ENCODE measurements around the gene GPN1. TPM values are rescaled to one million over a fixed set of nuclear protein-coding genes. Genes with fewer than 3 reads are reported as not detected.

GPN1 gene
- total RNA-seq, 1 experiment from 2014 or later: 48.5 TPM

GRCh38 chr2:27680571-27680970 lies 51.7 kb downstream of the GPN1 start:
- peaks cover 3 to 50% (median 28%) of the 10 kb centered on the region in 3 experiments; a peak in 6 of 7 replicates for H3K36me3 Mint-ChIP-seq (ENCODE audit: insufficient read depth in 1 of 3, low read depth in 3 of 3)
- Histone ChIP-seq H3K4ac (ENCODE audit: low read depth, low read length) (no peak overlapping the region), H2AK5ac (ENCODE audit: insufficient read length, low read length) (no peak overlapping the region), H2BK5ac (ENCODE audit: insufficient read length, low read length) (no peak overlapping the region), H3K18ac (ENCODE audit: insufficient read length, low read depth, low read length) (no peak overlapping the region), H3K14ac (ENCODE audit: insufficient read depth, low read length) (no peak overlapping the region), H3K27me3 (ENCODE audit: insufficient read depth, low read length) (no peaks in the 10 kb centered on the region), H4K8ac (replicated peaks; ENCODE audit: insufficient read length, low read depth, low read length) (no peak overlapping the region), H2BK20ac (ENCODE audit: low read depth, low read length, poor library complexity, severe bottlenecking) (no peak overlapping the region), H2BK15ac (ENCODE audit: low read depth, low read length) (no peak overlapping the region), H3K56ac (ENCODE audit: insufficient read length, low read depth, low read length) (no peak overlapping the region), H2BK12ac (ENCODE audit: insufficient read length, low read depth, low read length) (no peak overlapping the region), H3K4me2 (ENCODE audit: insufficient read depth, insufficient read length, low read length) (no peak overlapping the region), H3K23me2 (ENCODE audit: insufficient read length, low read depth, low read length, poor library complexity, severe bottlenecking) (no peaks in the 10 kb centered on the region), H3K79me2 (ENCODE audit: insufficient read depth, low read length) (no peaks in the 10 kb centered on the region), H2AFZ (ENCODE audit: low read length) (no peak overlapping the region), H3K27ac (ENCODE audit: insufficient read length, low read depth, low read length) (no peak overlapping the region), H3K9me3 (ENCODE audit: control insufficient read depth, low read depth, low read length) (no peaks in the 10 kb centered on the region), H3K9ac (ENCODE audit: extremely low read depth, insufficient read length, low read length) (no peak overlapping the region), H3T11ph (ENCODE audit: low read length) (no peak overlapping the region), H2BK120ac (ENCODE audit: low read depth, low read length, poor library complexity, severe bottlenecking) (no peak overlapping the region), H3K79me1 (ENCODE audit: insufficient read depth, low read depth, low read length, poor library complexity, severe bottlenecking) (no peaks in the 10 kb centered on the region), H4K5ac (ENCODE audit: insufficient read length, low read depth, low read length) (no peak overlapping the region), H4K20me1 (ENCODE audit: control insufficient read depth, insufficient read depth, insufficient read length) (no peaks in the 10 kb centered on the region), H3K23ac (ENCODE audit: insufficient read length, low read depth, low read length) (no peak overlapping the region), H4K91ac (ENCODE audit: insufficient read length, low read depth, low read length) (no peak overlapping the region), H3K4me1 (ENCODE audit: insufficient read depth, low read length) (no peaks in the 10 kb centered on the region)
- no peak for TF ChIP-seq CTCF (conservative IDR thresholded peaks at IDR 0.05)
- DNase-seq: no peak
- WGBS (ENCODE audit: extremely low coverage, insufficient read length, low lambda C conversion rate): no CpG with 5 or more reads among the region's 2 CpGs
- no peaks in the 10 kb centered on the region for H3K4me1 Mint-ChIP-seq
- no peak overlapping the region for H3K4me3 Mint-ChIP-seq
- no peaks in the 10 kb centered on the region for H3K9me3 Mint-ChIP-seq
- no peak overlapping the region for H3K27ac Mint-ChIP-seq
- no peaks in the 10 kb centered on the region for H3K27me3 Mint-ChIP-seq (ENCODE audit: low read depth)
